AG04449 (cell line): ENCODE measurements around the gene DNMT1.

ENCODE experiments used
- CTCF ChIA-PET: fragments of 350-600 bp; formaldehyde crosslinking; extraction: SDS; loops from one replicate; lab custom pipeline; 2021; ENCODE audit warnings: antibody characterized with exemption; lab: Yijun Ruan, JAX
- POLR2A ChIA-PET: fragments of 400-600, 350-600 bp; formaldehyde crosslinking; extraction: SDS; loops from one replicate; lab custom pipeline; 2020; ENCODE audit warnings: antibody characterized with exemption, inconsistent platforms; lab: Yijun Ruan, JAX
- DNase-seq: peaks from one replicate; pipeline ENCODE4 v3.0.0-alpha.2; 2010; ENCODE audit warnings: low read depth, low spot score
- H3K4me3 ChIP-seq: 2 replicates; pipeline ENCODE4 v1.5.1; 2011; ENCODE audit warnings: low read depth, mild to moderate bottlenecking, control low read depth, low read length
- TF ChIP-seq, protein P1 (sequence below): IDR thresholded peaks from one replicate; pipeline ENCODE4 v1.5.1; 2011; ENCODE audit warnings: mild to moderate bottlenecking, moderate library complexity, low read length, control low read depth, inconsistent platforms; ENCODE audit not compliant: insufficient read depth; ENCODE audit errors: missing control alignments

DNMT1 gene

DNA sequence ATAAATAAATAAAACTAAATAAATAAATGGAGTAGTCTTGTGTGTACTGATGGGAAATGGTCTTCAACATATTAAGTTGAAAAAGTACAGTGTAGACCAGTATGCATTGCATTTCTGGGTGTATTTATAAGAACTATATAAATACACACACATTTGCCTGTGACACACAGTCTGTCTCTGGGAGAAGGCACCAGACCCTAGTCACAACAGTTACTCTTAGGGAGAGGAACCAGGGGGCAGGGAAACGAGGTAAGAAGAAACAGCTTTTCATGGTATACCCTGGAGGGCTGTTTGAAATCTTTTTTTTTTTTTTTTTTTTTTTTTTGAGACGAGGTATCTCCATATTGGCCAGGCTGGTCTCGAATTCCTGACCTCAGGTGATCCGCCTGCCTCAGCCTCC, 39.2 kb upstream of the DNMT1 start:
- TF ChIP-seq, protein P1, sequence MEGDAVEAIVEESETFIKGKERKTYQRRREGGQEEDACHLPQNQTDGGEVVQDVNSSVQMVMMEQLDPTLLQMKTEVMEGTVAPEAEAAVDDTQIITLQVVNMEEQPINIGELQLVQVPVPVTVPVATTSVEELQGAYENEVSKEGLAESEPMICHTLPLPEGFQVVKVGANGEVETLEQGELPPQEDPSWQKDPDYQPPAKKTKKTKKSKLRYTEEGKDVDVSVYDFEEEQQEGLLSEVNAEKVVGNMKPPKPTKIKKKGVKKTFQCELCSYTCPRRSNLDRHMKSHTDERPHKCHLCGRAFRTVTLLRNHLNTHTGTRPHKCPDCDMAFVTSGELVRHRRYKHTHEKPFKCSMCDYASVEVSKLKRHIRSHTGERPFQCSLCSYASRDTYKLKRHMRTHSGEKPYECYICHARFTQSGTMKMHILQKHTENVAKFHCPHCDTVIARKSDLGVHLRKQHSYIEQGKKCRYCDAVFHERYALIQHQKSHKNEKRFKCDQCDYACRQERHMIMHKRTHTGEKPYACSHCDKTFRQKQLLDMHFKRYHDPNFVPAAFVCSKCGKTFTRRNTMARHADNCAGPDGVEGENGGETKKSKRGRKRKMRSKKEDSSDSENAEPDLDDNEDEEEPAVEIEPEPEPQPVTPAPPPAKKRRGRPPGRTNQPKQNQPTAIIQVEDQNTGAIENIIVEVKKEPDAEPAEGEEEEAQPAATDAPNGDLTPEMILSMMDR: no peak
- POLR2A ChIA-PET: no interaction called here
- DNase-seq: no peak
- CTCF ChIA-PET: no interaction called here
- no peak overlapping the region for H3K4me3 ChIP-seq

DNA sequence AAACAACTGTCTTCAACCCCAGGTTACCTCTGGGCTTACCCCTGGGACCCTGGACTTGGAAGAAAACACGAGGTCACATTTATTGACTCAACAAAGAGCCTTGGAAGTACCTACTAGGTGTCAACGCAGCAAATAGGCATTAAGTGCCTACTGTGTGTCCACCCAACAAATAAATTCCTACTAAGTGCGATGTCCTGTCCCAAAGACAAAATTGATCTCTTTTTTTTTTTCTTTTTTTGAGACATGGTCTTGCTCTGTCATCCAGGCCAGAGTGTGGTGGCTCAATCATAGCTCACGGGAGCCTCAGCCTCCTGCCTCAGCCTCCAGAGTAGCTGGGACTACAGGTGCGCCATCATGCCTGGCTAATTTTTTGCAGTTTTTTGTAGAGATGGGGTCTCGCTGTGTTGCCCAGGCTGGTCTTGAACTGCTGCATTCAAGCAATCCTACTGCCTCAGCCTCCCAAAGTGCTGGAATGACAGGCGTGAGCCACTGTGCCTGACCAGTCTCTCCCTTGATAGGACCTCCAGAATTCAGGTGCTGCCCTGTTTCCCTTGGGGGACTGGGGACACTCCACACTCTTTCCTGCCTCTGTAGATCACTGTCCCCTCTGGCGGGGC, 37.0 kb upstream of the DNMT1 start:
- DNase-seq: no peak
- TF ChIP-seq, protein P1: no peak
- ChIA-PET CTCF (interaction anchor here (0.7 to 1.3 kb wide), 4 partner anchors 18 to 300 kb away, joined by 3 to 7 read pairs (median 4); no protein-coding TSS in a partner anchor), POLR2A (no interaction called here)
- peak overlapping the region; percentile 81 for H3K4me3 ChIP-seq

DNA sequence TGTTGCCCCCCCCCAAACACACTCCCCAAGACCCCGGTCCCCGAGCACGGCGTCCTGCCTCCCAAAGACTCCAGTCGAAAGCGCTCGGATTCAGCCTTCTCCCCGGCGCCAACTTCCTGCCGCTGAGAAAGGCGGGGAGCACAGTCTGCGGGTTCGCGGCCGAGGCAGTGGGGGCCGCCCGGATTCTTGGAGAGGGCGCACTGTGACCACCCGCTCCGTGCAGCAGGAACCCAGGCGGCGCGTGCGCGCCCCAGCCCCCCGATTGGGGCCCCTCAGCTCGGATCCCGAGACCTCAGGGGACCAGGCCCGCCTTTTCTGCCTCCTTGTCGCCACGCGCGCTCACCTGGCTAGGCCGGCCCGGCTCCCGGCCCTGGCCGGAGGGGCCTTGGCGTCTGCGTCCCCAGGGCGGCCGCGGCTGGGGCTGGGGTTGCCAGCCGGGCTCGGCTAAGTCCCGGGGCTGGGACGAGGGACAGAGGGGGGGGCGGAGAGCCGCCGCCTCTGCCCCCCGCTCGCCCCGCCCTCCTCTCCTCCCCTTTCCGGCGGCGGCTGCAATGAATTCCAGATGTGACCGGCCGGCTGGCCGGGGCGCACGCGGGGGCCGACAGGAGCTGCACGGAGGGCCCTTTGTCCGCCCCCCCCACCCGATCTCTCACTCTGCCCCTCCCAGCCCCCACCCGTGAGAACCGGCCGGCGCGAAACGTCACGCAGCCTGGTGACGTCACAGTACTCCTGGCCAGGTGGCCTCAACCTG, 36.3 kb upstream of the DNMT1 start, which contains the start of gene S1PR2:
TSS of gene S1PR2 (minus strand) at position 471 of the 751 bp plus-strand sequence. CDS start 6,426 bp downstream, outside the sequence.
- peak within 1 kb of the TSS; percentile 81 for H3K4me3 ChIP-seq
- POLR2A ChIA-PET: interaction anchor here (0.6 kb wide), 1 partner anchor 76 kb away, joined by 3 read pairs; no protein-coding TSS in a partner anchor
- DNase-seq: no peak
- CTCF ChIA-PET: interaction anchor here (0.7 to 1.3 kb wide), 4 partner anchors 29 to 300 kb away, joined by 3 to 4 read pairs (median 3); no protein-coding TSS in a partner anchor
- TF ChIP-seq, protein P1: no peak

DNA sequence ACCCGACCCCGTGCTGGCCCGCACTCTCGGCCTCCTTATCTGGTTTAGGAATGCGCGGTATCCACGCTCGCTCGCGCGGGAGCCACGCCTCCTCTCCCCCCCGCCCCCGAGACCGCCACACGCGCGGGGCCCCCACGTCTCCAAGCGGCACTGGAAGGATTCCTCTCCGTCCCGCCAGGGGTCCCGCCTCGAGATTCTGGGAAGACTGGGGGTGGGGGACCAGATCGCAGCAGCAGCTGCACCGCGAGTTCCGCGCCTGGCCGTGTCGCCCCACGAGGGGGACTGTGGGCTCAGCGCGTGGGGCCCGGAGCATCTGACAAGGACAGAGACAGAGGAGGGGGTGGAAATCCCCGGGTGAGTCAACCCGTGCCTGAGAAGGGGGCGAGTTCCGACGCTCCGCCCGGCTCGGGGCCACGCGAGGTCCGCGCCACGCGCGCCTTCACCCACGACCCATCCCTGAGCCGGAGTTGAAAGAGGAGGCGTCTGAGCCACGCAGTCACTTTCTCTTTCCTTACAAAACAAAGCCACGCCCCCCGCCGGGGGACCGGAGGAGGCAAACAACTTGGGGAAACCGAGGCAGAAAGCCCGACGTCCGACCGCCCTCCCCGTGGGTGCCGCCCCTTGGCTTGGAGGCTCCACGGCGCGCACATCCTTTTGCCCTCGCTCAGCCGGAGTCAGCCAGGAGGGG, 35.6 kb upstream of the DNMT1 start:
- CTCF ChIA-PET: interaction anchor here (0.6 to 2.1 kb wide), 4 partner anchors 11 to 85 kb away, joined by 3 to 17 read pairs (median 5); partner anchors contain the start of gene MRPL4
- no peak for DNase-seq
- POLR2A ChIA-PET: interaction anchor here (0.6 kb wide), 1 partner anchor 75 kb away, joined by 3 read pairs; no protein-coding TSS in a partner anchor
- peak overlapping the region; percentile 81 for H3K4me3 ChIP-seq
- TF ChIP-seq, protein P1: no peak

DNA sequence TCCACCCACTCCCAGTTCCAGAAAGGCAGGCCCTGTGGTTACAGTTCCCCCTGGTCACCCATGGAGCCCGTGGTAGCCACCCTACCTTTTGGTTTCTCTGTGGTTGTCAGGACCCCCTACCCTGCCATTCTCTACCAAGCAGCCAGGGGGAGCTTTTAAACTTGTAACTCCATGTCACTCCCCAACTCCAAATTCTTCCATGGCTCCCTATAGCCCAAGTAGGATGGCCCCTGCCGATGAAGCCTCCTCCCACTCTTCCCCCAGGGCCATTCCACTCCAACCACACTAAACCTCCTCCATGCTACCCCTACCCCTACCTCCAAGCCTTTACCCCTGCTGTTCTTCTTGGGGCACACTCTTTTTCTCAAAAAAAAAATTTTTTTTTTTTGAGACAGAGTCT, 34.2 kb upstream of the DNMT1 start:
- no peak overlapping the region for H3K4me3 ChIP-seq
- ChIA-PET POLR2A (no interaction called here), CTCF (interaction anchor here (0.7 to 2.1 kb wide), 10 partner anchors 9 to 297 kb away, joined by 3 to 17 read pairs (median 4); partner anchors contain the start of genes DNMT1, MRPL4 and SHFL)
- TF ChIP-seq, protein P1: peak; percentile 12
- DNase-seq: no peak
